ENCODE measurements around the gene ZFAND2B.
A peak's percentile ranks its signal among the peaks of the same experiment; 100 is the strongest.

ZFAND2B gene

GRCh38 chr2:219169930-219170654, 36.5 kb upstream of the ZFAND2B start, which contains the start of gene SLC23A3:
Gene SLC23A3, minus strand, starts transcription at chr2:219170029. Its CDS starts 45 bp downstream, at chr2:219169984.
- Histone ChIP-seq H3K27ac (peak within 1 kb of the TSS in 1 of 2 donors; percentile 64), H3K4me3 (no peak within 1 kb of the TSS)
- no peak for DNase-seq (ENCODE audit: low spot score)
- TF ChIP-seq, protein P1, sequence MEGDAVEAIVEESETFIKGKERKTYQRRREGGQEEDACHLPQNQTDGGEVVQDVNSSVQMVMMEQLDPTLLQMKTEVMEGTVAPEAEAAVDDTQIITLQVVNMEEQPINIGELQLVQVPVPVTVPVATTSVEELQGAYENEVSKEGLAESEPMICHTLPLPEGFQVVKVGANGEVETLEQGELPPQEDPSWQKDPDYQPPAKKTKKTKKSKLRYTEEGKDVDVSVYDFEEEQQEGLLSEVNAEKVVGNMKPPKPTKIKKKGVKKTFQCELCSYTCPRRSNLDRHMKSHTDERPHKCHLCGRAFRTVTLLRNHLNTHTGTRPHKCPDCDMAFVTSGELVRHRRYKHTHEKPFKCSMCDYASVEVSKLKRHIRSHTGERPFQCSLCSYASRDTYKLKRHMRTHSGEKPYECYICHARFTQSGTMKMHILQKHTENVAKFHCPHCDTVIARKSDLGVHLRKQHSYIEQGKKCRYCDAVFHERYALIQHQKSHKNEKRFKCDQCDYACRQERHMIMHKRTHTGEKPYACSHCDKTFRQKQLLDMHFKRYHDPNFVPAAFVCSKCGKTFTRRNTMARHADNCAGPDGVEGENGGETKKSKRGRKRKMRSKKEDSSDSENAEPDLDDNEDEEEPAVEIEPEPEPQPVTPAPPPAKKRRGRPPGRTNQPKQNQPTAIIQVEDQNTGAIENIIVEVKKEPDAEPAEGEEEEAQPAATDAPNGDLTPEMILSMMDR (IDR thresholded peaks at IDR 0.05): no peak

- TF ChIP-seq, protein P1 (IDR thresholded peaks at IDR 0.05): peak; percentile 70
- peak; percentile 79 for DNase-seq (ENCODE audit: low spot score)
- no peak overlapping the region for H3K4me3 ChIP-seq
- peak overlapping the region; percentile 19 to 64 for H3K27ac ChIP-seq
Measured at GRCh38 chr2:219171231-219171651, 35.3 kb upstream of the ZFAND2B start.

GRCh38 chr2:219172231-219173154, 34.1 kb upstream of the ZFAND2B start:
- H3K4me3 ChIP-seq: no peak overlapping the region
- no peak for DNase-seq (ENCODE audit: low spot score)
- peak overlapping the region; percentile 19 to 64 for H3K27ac ChIP-seq

DNA sequence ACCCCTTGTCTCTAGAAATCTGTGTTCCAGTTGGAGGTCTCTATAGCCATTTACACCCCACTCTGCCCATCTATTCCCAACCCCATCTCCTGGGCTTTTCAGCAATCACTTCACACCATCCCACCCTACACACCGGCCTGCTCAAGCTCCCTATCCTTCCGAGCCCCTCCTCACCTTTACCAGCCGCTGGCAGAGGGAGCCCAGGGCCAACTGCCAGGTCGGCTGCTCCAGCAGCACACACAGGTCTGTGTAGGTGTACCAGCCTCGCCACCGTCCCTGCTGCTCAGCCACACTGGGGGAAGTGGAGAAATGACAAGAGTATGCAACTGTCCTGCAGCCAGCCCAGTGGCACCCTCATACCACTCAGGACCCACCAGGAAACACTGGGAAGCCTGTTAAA, 33.4 kb upstream of the ZFAND2B start:
- Histone ChIP-seq H3K27ac (no peak overlapping the region), H3K4me3 (no peak overlapping the region)
- TF ChIP-seq, protein P1 (IDR thresholded peaks at IDR 0.05): no peak
- no peak for DNase-seq (ENCODE audit: low spot score)

More at GRCh38 chr2:219172231-219173154, 34.1 kb upstream of the ZFAND2B start:
- TF ChIP-seq, protein P1 (IDR thresholded peaks at IDR 0.05): no peak

DNA sequence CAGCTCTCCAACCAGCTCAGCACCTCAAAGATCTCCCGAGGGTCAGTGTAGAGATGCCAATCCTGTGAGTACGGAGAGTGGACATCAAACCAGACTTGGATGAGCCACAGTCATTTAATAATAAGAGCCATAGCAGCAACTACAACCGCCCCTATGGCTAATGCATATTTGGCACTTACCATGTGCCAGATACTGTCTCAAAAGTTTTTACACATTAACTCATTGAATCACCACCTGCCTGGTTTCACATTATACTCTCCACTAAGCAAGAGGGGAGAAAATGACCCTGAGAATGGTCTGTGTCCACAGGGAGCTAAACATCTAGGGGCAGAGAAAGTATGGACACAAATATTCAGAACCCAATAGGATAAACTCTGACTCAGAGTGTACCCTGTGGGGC, 32.4 kb upstream of the ZFAND2B start:
- DNase-seq (ENCODE audit: low spot score): no peak
- TF ChIP-seq, protein P1 (IDR thresholded peaks at IDR 0.05): no peak
- H3K4me3 ChIP-seq: no peak overlapping the region
- H3K27ac ChIP-seq: no peak overlapping the region

DNA sequence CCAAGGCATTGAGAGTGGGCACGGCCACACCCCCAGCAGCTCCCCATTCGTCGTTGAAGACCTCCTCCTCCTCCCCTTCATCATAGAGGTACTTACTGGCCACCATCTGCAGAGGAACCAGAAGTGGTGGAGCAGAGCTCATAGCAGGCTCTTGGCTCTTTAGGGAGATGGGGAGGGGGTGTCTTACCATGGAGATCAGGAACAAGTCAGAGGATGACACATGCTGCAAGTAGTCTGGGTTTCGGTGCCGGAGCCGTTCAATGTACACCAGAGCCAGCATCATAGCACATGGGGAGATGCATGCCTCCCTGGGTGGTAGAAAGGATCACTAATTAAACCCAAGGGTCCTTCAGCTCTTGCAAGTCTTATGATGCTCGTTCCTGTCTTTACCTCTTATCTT, 31.8 kb upstream of the ZFAND2B start:
- TF ChIP-seq, protein P1 (IDR thresholded peaks at IDR 0.05): no peak
- H3K27ac ChIP-seq: no peak overlapping the region
- no peak overlapping the region for H3K4me3 ChIP-seq
- no peak for DNase-seq (ENCODE audit: low spot score)
